Astrocyte (in vitro differentiated cells and primary cell): ENCODE measurements around the gene PSG6. TPM values are rescaled to one million over a fixed set of nuclear protein-coding genes. Genes with fewer than 3 reads are reported as not detected.
"Not testable (repeated sequence)": the region's sequence is repeated elsewhere in the genome, so short reads cannot be mapped to it uniquely, and the experiment has no call there.

Experiments
- DNase-seq: peaks from one replicate; pipeline ENCODE4 v3.0.0-alpha.2; 2010; ENCODE audit warnings: low read depth
- FAIRE-seq: peaks from 2 replicates; lab custom pipeline; 2011; peaks lifted over from hg19 to GRCh38; lab: Jason Lieb, UNC
- H2AFZ ChIP-seq: 2 replicates; pipeline ENCODE4 v1.6.0; 2012; ENCODE audit warnings: low read depth, low read length, inconsistent platforms
- H3K27ac ChIP-seq: 2 replicates; pipeline ENCODE4 v1.5.1; 2011; ENCODE audit warnings: low read depth, low read length, inconsistent platforms
- H3K27me3 ChIP-seq: 2 replicates; pipeline ENCODE4 v1.6.0; 2011; ENCODE audit warnings: low read length, inconsistent platforms; ENCODE audit not compliant: insufficient read depth
- H3K36me3 ChIP-seq: 2 replicates; pipeline ENCODE4 v1.5.1; 2011; ENCODE audit warnings: low read length, inconsistent platforms; ENCODE audit not compliant: insufficient read depth
- H3K4me1 ChIP-seq: 2 replicates; pipeline ENCODE4 v1.5.1; 2011; ENCODE audit warnings: low read length, inconsistent platforms; ENCODE audit not compliant: insufficient read depth
- H3K4me2 ChIP-seq: 2 replicates; pipeline ENCODE4 v1.6.0; 2012; ENCODE audit warnings: low read length, inconsistent platforms
- H3K4me3 ChIP-seq: 2 replicates; pipeline ENCODE4 v1.5.1; 2011; ENCODE audit warnings: low read depth, mild to moderate bottlenecking, low read length, inconsistent platforms; ENCODE audit not compliant: insufficient read depth
- H3K79me2 ChIP-seq: 2 replicates; pipeline ENCODE4 v1.6.0; 2012; ENCODE audit warnings: mild to moderate bottlenecking, low read length, inconsistent platforms; ENCODE audit not compliant: insufficient read depth
- H3K9ac ChIP-seq: 2 replicates; pipeline ENCODE4 v1.6.0; 2012; ENCODE audit warnings: mild to moderate bottlenecking, low read length, inconsistent platforms
- H3K9me3 ChIP-seq: 2 replicates; pipeline ENCODE4 v1.5.1; 2012; ENCODE audit warnings: low read depth, mild to moderate bottlenecking, low read length, inconsistent platforms; ENCODE audit not compliant: insufficient read depth
- H4K20me1 ChIP-seq: 2 replicates; pipeline ENCODE4 v1.6.0; 2012; ENCODE audit warnings: low read length, inconsistent platforms; ENCODE audit not compliant: insufficient read depth
- H3K27ac Mint-ChIP-seq: one replicate; pipeline ENCODE4 v1.8.0; 2021; ENCODE audit warnings: mild to moderate bottlenecking, mixed read lengths; ENCODE audit not compliant: unreplicated experiment
- H3K27me3 Mint-ChIP-seq: one replicate; pipeline ENCODE4 v1.8.0; 2021; ENCODE audit warnings: low read depth, mixed read lengths; ENCODE audit not compliant: unreplicated experiment
- H3K36me3 Mint-ChIP-seq: one replicate; pipeline ENCODE4 v1.8.0; 2021; ENCODE audit warnings: low read depth, mixed read lengths; ENCODE audit not compliant: unreplicated experiment
- H3K4me1 Mint-ChIP-seq: one replicate; pipeline ENCODE4 v1.8.0; 2021; ENCODE audit warnings: low read depth, mixed read lengths; ENCODE audit not compliant: unreplicated experiment
- H3K4me3 Mint-ChIP-seq: one replicate; pipeline ENCODE4 v1.8.0; 2021; ENCODE audit warnings: mild to moderate bottlenecking, moderate library complexity, mixed read lengths; ENCODE audit not compliant: unreplicated experiment
- H3K9me3 Mint-ChIP-seq: one replicate; pipeline ENCODE4 v1.8.0; 2021; ENCODE audit warnings: mild to moderate bottlenecking, mixed read lengths; ENCODE audit not compliant: unreplicated experiment
- EZH2 ChIP-seq: IDR thresholded peaks from 2 replicates; pipeline ENCODE4 v1.6.1; 2012; ENCODE audit warnings: mild to moderate bottlenecking, low read length, inconsistent platforms; ENCODE audit not compliant: insufficient read depth
- total RNA-seq: library from RNA; stranded (reverse); gene quantifications from 2 replicates; pipeline ENCODE4 v1.2.1, GENCODE V29; 2021
- TF ChIP-seq, protein P1 (sequence below): IDR thresholded peaks from 2 replicates; pipeline ENCODE4 v1.5.1; 2011; ENCODE audit warnings: low read depth, mild to moderate bottlenecking, inconsistent platforms, low read length, moderate library complexity; ENCODE audit not compliant: insufficient read depth

The PSG6 gene
- total RNA-seq, 1 donor from 2014 or later, result 0.23 TPM

DNA sequence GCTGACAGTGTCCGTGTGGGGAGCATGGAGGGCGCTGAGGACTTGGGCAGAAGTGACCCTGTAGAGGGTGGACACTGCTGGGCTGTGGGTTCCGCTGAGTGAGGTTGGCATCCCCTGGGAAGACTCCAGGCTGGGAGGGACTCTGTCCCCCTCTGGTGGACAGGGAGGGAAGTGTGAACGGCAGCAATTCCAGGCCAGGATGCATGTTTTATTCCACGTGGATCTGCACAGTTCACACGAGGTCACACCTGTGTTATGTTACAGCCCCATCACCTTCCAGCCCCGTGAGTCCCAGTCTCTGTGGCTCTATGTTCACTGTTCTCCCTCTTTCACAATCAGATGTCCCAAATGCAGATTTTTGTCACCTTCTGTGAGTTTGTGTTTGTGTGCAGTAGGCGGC, 36.4 kb downstream of the PSG6 start:
- not testable (repeated sequence) for H3K4me2 ChIP-seq, H3K36me3 Mint-ChIP-seq, H3K36me3 ChIP-seq, H3K4me3 ChIP-seq, H3K27me3 Mint-ChIP-seq, H3K9me3 ChIP-seq, H3K4me1 ChIP-seq, H3K79me2 ChIP-seq, H3K27ac Mint-ChIP-seq, H4K20me1 ChIP-seq, H3K9ac ChIP-seq, H2AFZ ChIP-seq, DNase-seq, H3K4me3 Mint-ChIP-seq, H3K27ac ChIP-seq, H3K27me3 ChIP-seq, FAIRE-seq, H3K4me1 Mint-ChIP-seq
- peaks cover 19% of the 10 kb centered on the region for H3K9me3 Mint-ChIP-seq
- TF ChIP-seq, protein P1, sequence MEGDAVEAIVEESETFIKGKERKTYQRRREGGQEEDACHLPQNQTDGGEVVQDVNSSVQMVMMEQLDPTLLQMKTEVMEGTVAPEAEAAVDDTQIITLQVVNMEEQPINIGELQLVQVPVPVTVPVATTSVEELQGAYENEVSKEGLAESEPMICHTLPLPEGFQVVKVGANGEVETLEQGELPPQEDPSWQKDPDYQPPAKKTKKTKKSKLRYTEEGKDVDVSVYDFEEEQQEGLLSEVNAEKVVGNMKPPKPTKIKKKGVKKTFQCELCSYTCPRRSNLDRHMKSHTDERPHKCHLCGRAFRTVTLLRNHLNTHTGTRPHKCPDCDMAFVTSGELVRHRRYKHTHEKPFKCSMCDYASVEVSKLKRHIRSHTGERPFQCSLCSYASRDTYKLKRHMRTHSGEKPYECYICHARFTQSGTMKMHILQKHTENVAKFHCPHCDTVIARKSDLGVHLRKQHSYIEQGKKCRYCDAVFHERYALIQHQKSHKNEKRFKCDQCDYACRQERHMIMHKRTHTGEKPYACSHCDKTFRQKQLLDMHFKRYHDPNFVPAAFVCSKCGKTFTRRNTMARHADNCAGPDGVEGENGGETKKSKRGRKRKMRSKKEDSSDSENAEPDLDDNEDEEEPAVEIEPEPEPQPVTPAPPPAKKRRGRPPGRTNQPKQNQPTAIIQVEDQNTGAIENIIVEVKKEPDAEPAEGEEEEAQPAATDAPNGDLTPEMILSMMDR, result peak; percentile 30

GRCh38 chr19:42880621-42881020, 37.1 kb downstream of the PSG6 start:
- peaks cover 13% of the 10 kb centered on the region for H3K4me1 ChIP-seq
- not testable (repeated sequence) for H3K27me3 Mint-ChIP-seq, H2AFZ ChIP-seq, DNase-seq, H4K20me1 ChIP-seq, H3K79me2 ChIP-seq, H3K27me3 ChIP-seq, H3K9ac ChIP-seq, H3K4me3 Mint-ChIP-seq, H3K27ac ChIP-seq, H3K4me2 ChIP-seq, FAIRE-seq, H3K36me3 ChIP-seq, H3K27ac Mint-ChIP-seq, H3K9me3 ChIP-seq, H3K4me3 ChIP-seq, H3K36me3 Mint-ChIP-seq, H3K4me1 Mint-ChIP-seq
- H3K9me3 Mint-ChIP-seq, result peaks cover 19% of the 10 kb centered on the region

DNA sequence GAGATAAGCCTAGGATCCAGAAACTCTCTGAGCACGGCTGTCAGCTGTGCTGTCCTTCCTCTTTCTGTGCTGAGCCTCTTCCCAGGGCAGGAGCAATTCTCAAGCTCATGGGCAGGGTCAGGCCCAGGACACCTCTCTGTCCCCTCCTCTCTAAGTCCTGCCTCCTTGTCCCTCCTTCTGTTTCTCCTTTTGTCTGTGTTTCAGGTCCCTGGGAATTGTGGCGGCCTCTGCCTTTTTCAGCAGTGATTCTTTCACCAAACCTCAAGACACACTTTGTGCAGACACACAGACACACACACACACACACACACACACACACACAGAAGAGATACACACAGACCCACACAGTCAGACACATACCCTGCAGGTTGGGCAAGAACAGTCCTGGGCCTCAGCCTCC, 38.1 kb downstream of the PSG6 start, which contains the start of gene PSG1:
TSS of gene PSG1 (minus strand) at position 101 of the 400 bp plus-strand sequence. CDS start 132 bp downstream, outside the sequence.
- no peaks in the 10 kb centered on the region for H3K4me1 Mint-ChIP-seq
- Histone ChIP-seq H3K9me3 (no peaks in the 10 kb centered on the region), H2AFZ (no peak within 1 kb of the TSS), H3K27ac (no peak within 1 kb of the TSS), H3K4me1 (peaks cover 20% of the 10 kb centered on the region), H3K4me3 (no peak within 1 kb of the TSS), H3K4me2 (no peak within 1 kb of the TSS), H3K36me3 (no peaks in the 10 kb centered on the region), H3K9ac (no peak within 1 kb of the TSS), H4K20me1 (no peaks in the 10 kb centered on the region), H3K27me3 (no peaks in the 10 kb centered on the region), H3K79me2 (no peaks in the 10 kb centered on the region)
- TF ChIP-seq EZH2, result no peak
- TF ChIP-seq, protein P1, result no peak
- H3K4me3 Mint-ChIP-seq, result no peak within 1 kb of the TSS
- H3K27me3 Mint-ChIP-seq, result no peaks in the 10 kb centered on the region
- no peak for DNase-seq
- no peak within 1 kb of the TSS for H3K27ac Mint-ChIP-seq
- H3K36me3 Mint-ChIP-seq, result no peaks in the 10 kb centered on the region
- no peak for FAIRE-seq
- peaks cover 19% of the 10 kb centered on the region for H3K9me3 Mint-ChIP-seq

- H3K79me2 ChIP-seq, H3K9me3 ChIP-seq, H3K4me3 ChIP-seq, H2AFZ ChIP-seq, H4K20me1 ChIP-seq, H3K4me2 ChIP-seq, H3K4me1 Mint-ChIP-seq, H3K27me3 ChIP-seq, H3K36me3 Mint-ChIP-seq, H3K36me3 ChIP-seq, H3K27ac Mint-ChIP-seq, FAIRE-seq, H3K4me3 Mint-ChIP-seq, H3K27me3 Mint-ChIP-seq: not testable (repeated sequence)
- Histone ChIP-seq H3K4me1 (peaks cover 22% of the 10 kb centered on the region), H3K9ac (peak overlapping the region; percentile 77), H3K27ac (peak overlapping the region; percentile 93)
- DNase-seq, result peak; percentile 83
- H3K9me3 Mint-ChIP-seq, result peaks cover 26% of the 10 kb centered on the region
Measured at GRCh38 chr19:42876596-42876995, 41.1 kb downstream of the PSG6 start.

- peak overlapping the region; percentile 66 for H3K27ac Mint-ChIP-seq
- not testable (repeated sequence) for H4K20me1 ChIP-seq, H3K36me3 Mint-ChIP-seq, H3K9me3 ChIP-seq, H3K27me3 Mint-ChIP-seq, FAIRE-seq, H3K79me2 ChIP-seq, H3K4me1 Mint-ChIP-seq, H3K27me3 ChIP-seq, H3K4me3 ChIP-seq, H3K36me3 ChIP-seq, H3K4me3 Mint-ChIP-seq
- Histone ChIP-seq H3K4me1 (peaks cover 22% of the 10 kb centered on the region), H3K9ac (peak overlapping the region; percentile 77), H3K4me2 (peak overlapping the region; percentile 39), H3K27ac (peak overlapping the region; percentile 93), H2AFZ (peak overlapping the region; percentile 10)
- DNase-seq, result peak; percentile 20
- H3K9me3 Mint-ChIP-seq, result peaks cover 23% of the 10 kb centered on the region
Measured at GRCh38 chr19:42875881-42876280, 41.8 kb downstream of the PSG6 start.
